Measurements from ENCODE around the gene CYB5A. TPM values are rescaled to one million over a fixed set of nuclear protein-coding genes. Genes with fewer than 3 reads are reported as not detected.
A peak's percentile ranks its signal among the peaks of the same experiment; 100 is the strongest.

CYB5A gene
- total and polyA plus RNA-seq, 9 of the 15 experiments (the other 6 are each of a cell fraction or from before 2014, with no cell fraction given), result 11.9 to 22.6 (median 14.1) TPM

GRCh38 chr18:74337155-74337911 is 45.6 kb upstream of the CYB5A start (continued):
- TF ChIP-seq ZNF347 (CRISPR knock-in tag; IDR thresholded peaks at IDR 0.05; ENCODE audit: low read depth), result no peak
- no peak for TF ChIP-seq ZNF699 (CRISPR knock-in tag; IDR thresholded peaks at IDR 0.05; ENCODE audit: insufficient replicate concordance)
- no peak for TF ChIP-seq ERF (CRISPR knock-in tag; IDR thresholded peaks at IDR 0.05)
- TF ChIP-seq, protein P1, sequence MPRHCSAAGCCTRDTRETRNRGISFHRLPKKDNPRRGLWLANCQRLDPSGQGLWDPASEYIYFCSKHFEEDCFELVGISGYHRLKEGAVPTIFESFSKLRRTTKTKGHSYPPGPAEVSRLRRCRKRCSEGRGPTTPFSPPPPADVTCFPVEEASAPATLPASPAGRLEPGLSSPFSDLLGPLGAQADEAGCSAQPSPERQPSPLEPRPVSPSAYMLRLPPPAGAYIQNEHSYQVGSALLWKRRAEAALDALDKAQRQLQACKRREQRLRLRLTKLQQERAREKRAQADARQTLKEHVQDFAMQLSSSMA (CRISPR knock-in tag; IDR thresholded peaks at IDR 0.05), result no peak
- TF ChIP-seq NFIC (IDR thresholded peaks at IDR 0.05), result no peak
- TF ChIP-seq ATF7 (IDR thresholded peaks at IDR 0.05), result no peak
- TF ChIP-seq IRF9 (tag; IDR thresholded peaks at IDR 0.05), result no peak
- peak; percentile 41; the same call in 1 of the 2 replicates for TF ChIP-seq NFRKB (IDR thresholded peaks at IDR 0.05; ENCODE audit: low read depth)
- TF ChIP-seq ESRRB (CRISPR knock-in tag; IDR thresholded peaks at IDR 0.05; ENCODE audit: borderline replicate concordance), result no peak
- no peak for TF ChIP-seq GATA2 (CRISPR knock-in tag; IDR thresholded peaks at IDR 0.05)
- TF ChIP-seq HOXB6 (CRISPR knock-in tag; IDR thresholded peaks at IDR 0.05; ENCODE audit: borderline replicate concordance), result no peak
- no peak for TF ChIP-seq TSC22D4 (tag; IDR thresholded peaks at IDR 0.05)
- peak; percentile 51; the same call in 1 of the 2 replicates for TF ChIP-seq DPF2 (IDR thresholded peaks at IDR 0.05)
- peak; percentile 52 for TF ChIP-seq SMARCA4 (IDR thresholded peaks at IDR 0.05)
- no peak for TF ChIP-seq JUN (IDR thresholded peaks at IDR 0.05; ENCODE audit: borderline replicate concordance, low read depth, low read length)
- no peak for TF ChIP-seq JUN (CRISPR knock-in tag; IDR thresholded peaks at IDR 0.05; ENCODE audit: borderline replicate concordance)
- TF ChIP-seq KDM5B (IDR thresholded peaks at IDR 0.05; ENCODE audit: insufficient replicate concordance, low read depth, low read length), result no peak
- TF ChIP-seq RBFOX2 (IDR thresholded peaks at IDR 0.05; ENCODE audit: low read depth, low read length), result no peak
- no peak for TF ChIP-seq XRCC4 (IDR thresholded peaks at IDR 0.05; ENCODE audit: extremely low read depth, insufficient read depth, insufficient read length)
- no peak for TF ChIP-seq PHF20 (IDR thresholded peaks at IDR 0.05; ENCODE audit: partially characterized antibody)
- TF ChIP-seq, protein P2, sequence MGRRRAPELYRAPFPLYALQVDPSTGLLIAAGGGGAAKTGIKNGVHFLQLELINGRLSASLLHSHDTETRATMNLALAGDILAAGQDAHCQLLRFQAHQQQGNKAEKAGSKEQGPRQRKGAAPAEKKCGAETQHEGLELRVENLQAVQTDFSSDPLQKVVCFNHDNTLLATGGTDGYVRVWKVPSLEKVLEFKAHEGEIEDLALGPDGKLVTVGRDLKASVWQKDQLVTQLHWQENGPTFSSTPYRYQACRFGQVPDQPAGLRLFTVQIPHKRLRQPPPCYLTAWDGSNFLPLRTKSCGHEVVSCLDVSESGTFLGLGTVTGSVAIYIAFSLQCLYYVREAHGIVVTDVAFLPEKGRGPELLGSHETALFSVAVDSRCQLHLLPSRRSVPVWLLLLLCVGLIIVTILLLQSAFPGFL (CRISPR knock-in tag; IDR thresholded peaks at IDR 0.05), result no peak
- TF ChIP-seq HDAC1 (IDR thresholded peaks at IDR 0.05), result no peak
- no peak for TF ChIP-seq ZSCAN29 (IDR thresholded peaks at IDR 0.05)
- no peak for TF ChIP-seq KLF13 (tag; IDR thresholded peaks at IDR 0.05; ENCODE audit: borderline replicate concordance, low read depth)
- TF ChIP-seq ZNF197 (CRISPR knock-in tag; IDR thresholded peaks at IDR 0.05; ENCODE audit: low read depth), result no peak
